Measurements from ENCODE around the gene IFNA10.
"Not testable (repeated sequence)": the region's sequence is repeated elsewhere in the genome, so short reads cannot be mapped to it uniquely, and the experiment has no call there.

DNA sequence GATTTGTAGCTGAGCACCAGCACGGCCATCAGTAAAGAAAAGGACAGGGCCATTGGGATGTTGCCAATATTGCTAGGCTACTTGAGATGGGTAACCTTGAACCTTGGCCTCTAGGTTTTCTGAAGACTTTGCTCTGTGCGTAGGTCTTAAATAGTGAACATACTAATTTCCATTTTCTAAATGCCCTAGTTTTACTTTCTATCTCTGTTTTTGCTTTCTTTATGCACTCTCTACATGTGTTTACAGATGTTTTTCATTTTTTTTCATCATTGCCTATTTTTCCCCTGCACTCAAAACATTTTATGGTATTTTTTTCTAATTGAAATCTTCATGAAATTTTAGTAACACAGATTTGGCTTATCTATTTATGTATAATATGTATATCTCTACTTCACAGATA is 40.4 kb downstream of the IFNA10 start, which contains the start of gene IFNA21:
- TF ChIP-seq, protein P1, sequence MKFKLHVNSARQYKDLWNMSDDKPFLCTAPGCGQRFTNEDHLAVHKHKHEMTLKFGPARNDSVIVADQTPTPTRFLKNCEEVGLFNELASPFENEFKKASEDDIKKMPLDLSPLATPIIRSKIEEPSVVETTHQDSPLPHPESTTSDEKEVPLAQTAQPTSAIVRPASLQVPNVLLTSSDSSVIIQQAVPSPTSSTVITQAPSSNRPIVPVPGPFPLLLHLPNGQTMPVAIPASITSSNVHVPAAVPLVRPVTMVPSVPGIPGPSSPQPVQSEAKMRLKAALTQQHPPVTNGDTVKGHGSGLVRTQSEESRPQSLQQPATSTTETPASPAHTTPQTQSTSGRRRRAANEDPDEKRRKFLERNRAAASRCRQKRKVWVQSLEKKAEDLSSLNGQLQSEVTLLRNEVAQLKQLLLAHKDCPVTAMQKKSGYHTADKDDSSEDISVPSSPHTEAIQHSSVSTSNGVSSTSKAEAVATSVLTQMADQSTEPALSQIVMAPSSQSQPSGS (CRISPR knock-in tag; IDR thresholded peaks at IDR 0.05), result not testable (repeated sequence)
- not testable (repeated sequence) for TF ChIP-seq SAFB2 (IDR thresholded peaks at IDR 0.05; ENCODE audit: borderline replicate concordance, low read depth, low read length, severe bottlenecking); CHD2 (IDR thresholded peaks at IDR 0.05; ENCODE audit: low read depth, low read length); ZNF282 (CRISPR knock-in tag; IDR thresholded peaks at IDR 0.05)
- TF ChIP-seq, protein P2, sequence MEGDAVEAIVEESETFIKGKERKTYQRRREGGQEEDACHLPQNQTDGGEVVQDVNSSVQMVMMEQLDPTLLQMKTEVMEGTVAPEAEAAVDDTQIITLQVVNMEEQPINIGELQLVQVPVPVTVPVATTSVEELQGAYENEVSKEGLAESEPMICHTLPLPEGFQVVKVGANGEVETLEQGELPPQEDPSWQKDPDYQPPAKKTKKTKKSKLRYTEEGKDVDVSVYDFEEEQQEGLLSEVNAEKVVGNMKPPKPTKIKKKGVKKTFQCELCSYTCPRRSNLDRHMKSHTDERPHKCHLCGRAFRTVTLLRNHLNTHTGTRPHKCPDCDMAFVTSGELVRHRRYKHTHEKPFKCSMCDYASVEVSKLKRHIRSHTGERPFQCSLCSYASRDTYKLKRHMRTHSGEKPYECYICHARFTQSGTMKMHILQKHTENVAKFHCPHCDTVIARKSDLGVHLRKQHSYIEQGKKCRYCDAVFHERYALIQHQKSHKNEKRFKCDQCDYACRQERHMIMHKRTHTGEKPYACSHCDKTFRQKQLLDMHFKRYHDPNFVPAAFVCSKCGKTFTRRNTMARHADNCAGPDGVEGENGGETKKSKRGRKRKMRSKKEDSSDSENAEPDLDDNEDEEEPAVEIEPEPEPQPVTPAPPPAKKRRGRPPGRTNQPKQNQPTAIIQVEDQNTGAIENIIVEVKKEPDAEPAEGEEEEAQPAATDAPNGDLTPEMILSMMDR (IDR thresholded peaks at IDR 0.05 in 2 of 3, conservative IDR thresholded peaks at IDR 0.05 in 1 of 3; ENCODE audit: insufficient read depth in 2 of 3, low read depth in 1 of 3, low read length in 3 of 3), result not testable (repeated sequence)
